DMS53 (cell line): Measurements from ENCODE around the gene PLXNB1.
"Not testable (repeated sequence)": the region's sequence is repeated elsewhere in the genome, so short reads cannot be mapped to it uniquely, and the experiment has no call there.

Experiments
- DNase-seq: peaks from one replicate; lab custom pipeline; 2025; lab: John Stamatoyannopoulos, UW

Gene PLXNB1

GRCh38 chr3:48463703-48464102 is 33.8 kb upstream of the PLXNB1 start:
- DNase-seq, result no peak

- not testable (repeated sequence) for DNase-seq
Measured at GRCh38 chr3:48461767-48462166, 31.9 kb upstream of the PLXNB1 start.

- DNase-seq, result no peak
Measured at GRCh38 chr3:48460517-48460902, 30.6 kb upstream of the PLXNB1 start.

GRCh38 chr3:48459773-48460516 is 30.1 kb upstream of the PLXNB1 start:
- no peak for DNase-seq

- DNase-seq, result no peak
Measured at GRCh38 chr3:48459331-48459730, 29.4 kb upstream of the PLXNB1 start.

GRCh38 chr3:48456456-48456855 is 26.6 kb upstream of the PLXNB1 start:
- peak; percentile 16 for DNase-seq

GRCh38 chr3:48451270-48451669 is 21.4 kb upstream of the PLXNB1 start:
- peak; percentile 82 for DNase-seq

- peak; percentile 86 for DNase-seq
Measured at GRCh38 chr3:48446425-48447193, 16.7 kb upstream of the PLXNB1 start, which contains the start of gene ATRIP. ATRIP (plus strand) TSS chr3:48446737; CDS start chr3:48446846, 109 bp downstream.

GRCh38 chr3:48446043-48446424 is 16.1 kb upstream of the PLXNB1 start:
- no peak for DNase-seq

- DNase-seq, result peak; percentile 7
Measured at GRCh38 chr3:48445277-48445882, 15.5 kb upstream of the PLXNB1 start.

- DNase-seq, result no peak
Measured at GRCh38 chr3:48441940-48442339, 12.1 kb upstream of the PLXNB1 start.

- DNase-seq, result peak; percentile 25
Measured at GRCh38 chr3:48440590-48440958, 10.7 kb upstream of the PLXNB1 start.

GRCh38 chr3:48439820-48440589 is 10.1 kb upstream of the PLXNB1 start, which contains the start of the genes CCDC51 and TMA7:
CCDC51 (minus strand) TSS chr3:48440119; CDS start chr3:48435128, 4,991 bp downstream.
TMA7 (plus strand) TSS chr3:48440257; CDS start chr3:48440297, 40 bp downstream.
- DNase-seq, result peak; percentile 93

GRCh38 chr3:48437812-48438211 is 7.9 kb upstream of the PLXNB1 start:
- DNase-seq, result no peak

GRCh38 chr3:48436855-48437254 is 7.0 kb upstream of the PLXNB1 start:
- DNase-seq, result no peak

- no peak for DNase-seq
Measured at GRCh38 chr3:48436477-48436787, 6.5 kb upstream of the PLXNB1 start.

GRCh38 chr3:48435774-48436476 is 6.0 kb upstream of the PLXNB1 start:
- peak; percentile 72 for DNase-seq

- DNase-seq, result no peak
Measured at GRCh38 chr3:48435223-48435595, 5.3 kb upstream of the PLXNB1 start.

GRCh38 chr3:48434591-48435222 is 4.8 kb upstream of the PLXNB1 start:
- no peak for DNase-seq

GRCh38 chr3:48433472-48434118 is 3.7 kb upstream of the PLXNB1 start:
- no peak for DNase-seq
